ENCODE measurements around the gene NAALADL2. TPM values are rescaled to one million over a fixed set of nuclear protein-coding genes. Genes with fewer than 3 reads are reported as not detected.

Gene NAALADL2
- total RNA-seq, 1 experiment from 2014 or later, result 1.6 TPM

- Histone ChIP-seq H2AFZ (ENCODE audit: low read length) (no peak overlapping the region), H2AK5ac (ENCODE audit: insufficient read length, low read length) (no peak overlapping the region), H4K5ac (ENCODE audit: insufficient read length, low read depth, low read length) (no peak overlapping the region), H3K9me3 (ENCODE audit: control insufficient read depth, low read depth, low read length) (no peaks in the 10 kb centered on the region), H3K79me2 (ENCODE audit: insufficient read depth, low read length) (no peaks in the 10 kb centered on the region), H3K56ac (ENCODE audit: insufficient read length, low read depth, low read length) (no peak overlapping the region), H4K91ac (ENCODE audit: insufficient read length, low read depth, low read length) (no peak overlapping the region), H3K27ac (ENCODE audit: insufficient read length, low read depth, low read length) (no peak overlapping the region), H2BK20ac (ENCODE audit: low read depth, low read length, poor library complexity, severe bottlenecking) (no peak overlapping the region), H3K79me1 (ENCODE audit: insufficient read depth, low read depth, low read length, poor library complexity, severe bottlenecking) (no peaks in the 10 kb centered on the region), H4K8ac (replicated peaks; ENCODE audit: insufficient read length, low read depth, low read length) (no peak overlapping the region), H3K9ac (ENCODE audit: extremely low read depth, insufficient read length, low read length) (no peak overlapping the region), H3K23me2 (ENCODE audit: insufficient read length, low read depth, low read length, poor library complexity, severe bottlenecking) (no peaks in the 10 kb centered on the region), H3K14ac (ENCODE audit: insufficient read depth, low read length) (no peak overlapping the region), H2BK15ac (ENCODE audit: low read depth, low read length) (no peak overlapping the region), H2BK120ac (ENCODE audit: low read depth, low read length, poor library complexity, severe bottlenecking) (no peak overlapping the region), H3K4me1 (ENCODE audit: insufficient read depth, low read length) (no peaks in the 10 kb centered on the region), H3K18ac (ENCODE audit: insufficient read length, low read depth, low read length) (no peak overlapping the region), H3K4ac (ENCODE audit: low read depth, low read length) (no peak overlapping the region), H3K27me3 (ENCODE audit: insufficient read depth, low read length) (no peaks in the 10 kb centered on the region), H3T11ph (ENCODE audit: low read length) (no peak overlapping the region), H2BK5ac (ENCODE audit: insufficient read length, low read length) (no peak overlapping the region), H3K23ac (ENCODE audit: insufficient read length, low read depth, low read length) (no peak overlapping the region), H4K20me1 (ENCODE audit: control insufficient read depth, insufficient read depth, insufficient read length) (no peaks in the 10 kb centered on the region), H3K4me2 (ENCODE audit: insufficient read depth, insufficient read length, low read length) (no peak overlapping the region), H2BK12ac (ENCODE audit: insufficient read length, low read depth, low read length) (no peak overlapping the region)
- H3K27ac Mint-ChIP-seq, result no peak overlapping the region
- TF ChIP-seq CTCF (conservative IDR thresholded peaks at IDR 0.05), result no peak
- no peak overlapping the region for H3K4me3 Mint-ChIP-seq
- no peaks in the 10 kb centered on the region for H3K36me3 Mint-ChIP-seq (ENCODE audit: insufficient read depth in 1 of 3, low read depth in 3 of 3)
- WGBS (ENCODE audit: extremely low coverage, insufficient read length, low lambda C conversion rate), result no CpG with 5 or more reads among the region's 3 CpGs
- H3K4me1 Mint-ChIP-seq, result no peaks in the 10 kb centered on the region
- no peaks in the 10 kb centered on the region for H3K27me3 Mint-ChIP-seq (ENCODE audit: low read depth)
- H3K9me3 Mint-ChIP-seq, result no peaks in the 10 kb centered on the region
- no peak for DNase-seq
Measured at GRCh38 chr3:175238801-175239200, 379.7 kb downstream of the NAALADL2 start.

All from H9 (cell line).